ENCODE results near the gene APH1A. TPM values are rescaled to one million over a fixed set of nuclear protein-coding genes. Genes with fewer than 3 reads are reported as not detected.
A peak's percentile ranks its signal among the peaks of the same experiment; 100 is the strongest.

APH1A gene
- polyA plus RNA-seq, 2 of the 4 experiments (the other 2 are of a cell fraction), result 109 to 118 TPM

GRCh38 chr1:150293433-150294253, 24.8 kb upstream of the APH1A start, which contains the start of gene MRPS21 (continued):
- TF ChIP-seq EP300 (IDR thresholded peaks at IDR 0.05) (no peak), ESRRA (IDR thresholded peaks at IDR 0.05; ENCODE audit: borderline replicate concordance, low read length) (peak; percentile 33; the same call in 1 of the 2 replicates), ZSCAN20 (CRISPR knock-in tag; IDR thresholded peaks at IDR 0.05) (no peak), CTCF (IDR thresholded peaks at IDR 0.05) (no peak), ZNF302 (CRISPR knock-in tag; IDR thresholded peaks at IDR 0.05) (no peak), BCL3 (IDR thresholded peaks at IDR 0.05) (peak; percentile 89), NPAS2 (CRISPR knock-in tag; IDR thresholded peaks at IDR 0.05; ENCODE audit: borderline replicate concordance) (no peak), PHF8 (IDR thresholded peaks at IDR 0.05; ENCODE audit: borderline replicate concordance, low read depth) (peak; percentile 87), TFCP2L1 (CRISPR knock-in tag; IDR thresholded peaks at IDR 0.05) (no peak), CBX8 (IDR thresholded peaks at IDR 0.05) (no peak), CEBPB (IDR thresholded peaks at IDR 0.05) (0 out of 4 replicates have a peak, but pooled peaks of 1 of the 2 experiments have one; percentile 33), MAZ (IDR thresholded peaks at IDR 0.05; ENCODE audit: borderline replicate concordance, low read depth, low read length) (no peak), KDM1A (IDR thresholded peaks at IDR 0.05; ENCODE audit: low read depth) (no peak), ZC3H11A (IDR thresholded peaks at IDR 0.05) (no peak), POLR2A (IDR thresholded peaks at IDR 0.05; ENCODE audit: low read length) (peak; percentile 88), HOXB5 (CRISPR knock-in tag; IDR thresholded peaks at IDR 0.05) (peak; percentile 72; the same call in 1 of the 2 replicates), RCOR1 (IDR thresholded peaks at IDR 0.05; ENCODE audit: low read depth, low read length) (no peak), NFE2L2 (conservative IDR thresholded peaks at IDR 0.05; ENCODE audit: low read length) (no peak), POLR2AphosphoS2 (conservative IDR thresholded peaks at IDR 0.05; ENCODE audit: low read length) (no peak), CBX2 (IDR thresholded peaks at IDR 0.05; ENCODE audit: borderline replicate concordance, low read depth) (no peak), GATA3 (IDR thresholded peaks at IDR 0.05; ENCODE audit: borderline replicate concordance) (0 out of 2 replicates have a peak, but pooled peaks have one; percentile 10), RARB (CRISPR knock-in tag; IDR thresholded peaks at IDR 0.05) (no peak), HOXA7 (CRISPR knock-in tag; IDR thresholded peaks at IDR 0.05) (no peak), JUNB (IDR thresholded peaks at IDR 0.05) (no peak), MYC (IDR thresholded peaks at IDR 0.05; ENCODE audit: borderline replicate concordance, low read length) (peak; percentile 82), EHMT2 (IDR thresholded peaks at IDR 0.05; ENCODE audit: low read depth) (no peak), MAFK (IDR thresholded peaks at IDR 0.05; ENCODE audit: partially characterized antibody) (peak; percentile 78), TP53 (CRISPR knock-in tag; IDR thresholded peaks at IDR 0.05) (no peak), BHLHE40 (IDR thresholded peaks at IDR 0.05; ENCODE audit: low read depth, low read length) (no peak), ATOH8 (CRISPR knock-in tag; IDR thresholded peaks at IDR 0.05; ENCODE audit: low read depth) (0 out of 2 replicates have a peak, but pooled peaks have one; percentile 47), HOXB13 (CRISPR knock-in tag; IDR thresholded peaks at IDR 0.05; ENCODE audit: low read depth) (peak; percentile 85), JUN (IDR thresholded peaks at IDR 0.05) (peak; percentile 65 to 95; a peak in 3 of 5 replicates), RNF2 (IDR thresholded peaks at IDR 0.05; ENCODE audit: borderline replicate concordance, low read depth) (no peak), ZFP36 (IDR thresholded peaks at IDR 0.05; ENCODE audit: borderline replicate concordance, partially characterized antibody) (no peak), SMC3 (IDR thresholded peaks at IDR 0.05) (no peak), FOSL2 (IDR thresholded peaks at IDR 0.05) (no peak), FOSL2 (CRISPR knock-in tag; IDR thresholded peaks at IDR 0.05) (no peak), HDAC2 (IDR thresholded peaks at IDR 0.05) (no peak), CHD2 (IDR thresholded peaks at IDR 0.05; ENCODE audit: low read length, partially characterized antibody) (no peak)

Measured in A549 (cell line).